HG02571 (cell line): ENCODE results near the gene ZNF362.
"Not testable (repeated sequence)": the region's sequence is repeated elsewhere in the genome, so short reads cannot be mapped to it uniquely, and the experiment has no call there.

Experiments
- ATAC-seq: cut with Tn5 transposase; IDR thresholded peaks from one replicate; pipeline ENCODE4 v1.9.1; 2021; ENCODE audit warnings: mild to moderate bottlenecking, moderate library complexity; ENCODE audit not compliant: unreplicated experiment

ZNF362 gene

GRCh38 chr1:33282791-33283190 is 26.5 kb downstream of the ZNF362 start:
- ATAC-seq = no peak

GRCh38 chr1:33284049-33284448 is 27.8 kb downstream of the ZNF362 start:
- no peak for ATAC-seq

- no peak for ATAC-seq
These were observed 30.3 kb downstream of the ZNF362 start for GRCh38 chr1:33286451-33287185.

GRCh38 chr1:33287317-33287716 is 31.0 kb downstream of the ZNF362 start:
- no peak for ATAC-seq

- no peak for ATAC-seq
These were observed 32.9 kb downstream of the ZNF362 start for GRCh38 chr1:33288976-33289857.

GRCh38 chr1:33289858-33290154 is 33.5 kb downstream of the ZNF362 start:
- ATAC-seq = no peak

- not testable (repeated sequence) for ATAC-seq
These were observed 34.3 kb downstream of the ZNF362 start for GRCh38 chr1:33290615-33291014.

- ATAC-seq = no peak
These were observed 36.5 kb downstream of the ZNF362 start for GRCh38 chr1:33292726-33293340.

- no peak for ATAC-seq
These were observed 38.0 kb downstream of the ZNF362 start for GRCh38 chr1:33294071-33295010.

GRCh38 chr1:33295023-33295422 is 38.7 kb downstream of the ZNF362 start:
- no peak for ATAC-seq

- ATAC-seq = no peak
These were observed 39.3 kb downstream of the ZNF362 start for GRCh38 chr1:33295450-33296081.

GRCh38 chr1:33296082-33296458 is 39.8 kb downstream of the ZNF362 start:
- ATAC-seq = no peak

GRCh38 chr1:33296824-33297223 is 40.5 kb downstream of the ZNF362 start:
- no peak for ATAC-seq

GRCh38 chr1:33297911-33298622 is 41.8 kb downstream of the ZNF362 start:
- ATAC-seq = no peak

GRCh38 chr1:33298623-33299277 is 42.5 kb downstream of the ZNF362 start:
- no peak for ATAC-seq

GRCh38 chr1:33299461-33300155 is 43.3 kb downstream of the ZNF362 start:
- no peak for ATAC-seq

- no peak for ATAC-seq
These were observed 44.4 kb downstream of the ZNF362 start for GRCh38 chr1:33300673-33301072.

- ATAC-seq = no peak
These were observed 45.1 kb downstream of the ZNF362 start for GRCh38 chr1:33301273-33301984.
